HG03460 (cell line): ENCODE measurements around the gene YY1.
A peak's percentile ranks its signal among the peaks of the same experiment; 100 is the strongest.

Experiments
- ATAC-seq: cut with Tn5 transposase; IDR thresholded peaks from one replicate; pipeline ENCODE4 v1.9.1; 2021; ENCODE audit not compliant: unreplicated experiment

The YY1 gene

DNA sequence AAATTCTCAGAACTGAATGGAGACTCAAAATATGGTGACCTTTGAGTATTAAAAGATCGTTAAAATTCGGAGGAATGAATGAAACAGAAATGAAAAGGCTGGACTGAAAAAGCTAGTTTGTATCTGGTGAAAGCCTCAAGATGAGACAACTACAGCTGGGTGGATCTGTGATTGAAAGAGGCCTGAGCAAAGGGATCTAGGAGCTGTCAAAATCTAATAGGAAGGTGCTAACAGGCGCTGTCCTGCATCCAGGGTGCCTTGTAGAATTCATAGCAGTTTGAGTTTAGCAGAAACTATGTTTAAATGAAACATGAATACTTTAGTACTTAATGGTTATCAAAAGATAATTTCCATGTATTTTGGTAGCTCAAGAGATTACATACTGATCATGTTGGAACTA lies 2.3 kb downstream of the YY1 start:
- no peak for ATAC-seq

GRCh38 chr14:100243020-100243419 lies 4.1 kb downstream of the YY1 start:
- ATAC-seq = no peak

GRCh38 chr14:100246809-100247428 lies 8.0 kb downstream of the YY1 start:
- ATAC-seq = no peak

DNA sequence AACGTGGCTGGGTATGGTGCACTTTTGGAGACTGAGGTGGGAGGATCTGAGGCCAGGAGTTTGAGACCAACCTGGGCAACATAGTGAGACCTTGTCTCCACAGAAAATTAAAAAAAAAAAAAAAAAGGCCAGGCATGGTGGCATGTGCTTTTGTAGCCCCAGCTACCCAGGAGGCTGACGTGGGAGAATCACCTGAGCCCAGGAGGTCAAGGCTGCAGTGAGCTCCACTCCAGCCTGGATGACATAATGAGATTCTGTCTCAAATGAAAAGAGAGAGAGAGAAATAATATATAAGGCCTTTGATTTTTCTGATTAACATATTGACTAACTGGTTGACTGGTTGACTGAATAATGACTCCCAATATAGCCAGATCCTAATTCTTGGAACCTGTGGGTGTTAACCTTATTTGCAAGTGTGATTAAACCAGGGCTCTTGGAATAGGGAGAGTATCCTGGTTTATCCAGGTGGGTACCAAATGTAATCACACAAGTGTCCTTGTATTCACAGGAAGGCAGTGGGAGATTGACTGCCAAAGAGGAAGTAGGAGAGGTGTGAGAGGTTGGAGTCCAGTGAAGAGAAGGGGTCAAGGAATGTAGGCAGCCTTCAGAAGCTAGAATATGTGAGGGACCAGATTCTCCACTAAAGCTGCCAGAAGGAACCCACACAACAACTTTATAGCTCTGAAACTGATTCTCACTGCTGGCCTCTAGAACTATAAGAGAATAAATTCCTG lies 12.0 kb downstream of the YY1 start:
- no peak for ATAC-seq

GRCh38 chr14:100252684-100253083 lies 13.7 kb downstream of the YY1 start:
- ATAC-seq = no peak

- ATAC-seq = no peak
Observed at GRCh38 chr14:100256339-100256895, 17.5 kb downstream of the YY1 start.

- ATAC-seq = no peak
Observed at GRCh38 chr14:100261621-100262020, 22.7 kb downstream of the YY1 start.

DNA sequence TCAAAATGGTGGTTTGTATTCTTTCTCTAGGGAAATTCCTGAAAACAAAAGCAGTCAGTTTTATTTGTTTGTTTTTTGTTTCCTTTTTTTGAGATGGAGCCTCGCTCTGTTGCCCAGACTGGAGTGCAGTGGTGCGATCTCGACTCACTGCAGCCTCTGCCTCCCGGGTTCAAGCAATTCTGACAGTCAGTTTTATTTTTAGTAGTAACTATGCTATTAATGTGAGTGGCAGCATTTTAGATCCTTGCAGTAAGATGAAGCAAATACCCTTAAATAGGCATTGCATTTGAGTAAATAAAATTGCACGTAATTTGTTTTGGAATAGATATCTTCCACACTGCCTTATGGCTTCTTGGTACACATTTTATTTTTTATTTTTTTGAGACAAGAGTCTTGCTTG lies 23.6 kb downstream of the YY1 start:
- no peak for ATAC-seq

GRCh38 chr14:100263141-100263540 lies 24.2 kb downstream of the YY1 start:
- no peak for ATAC-seq

DNA sequence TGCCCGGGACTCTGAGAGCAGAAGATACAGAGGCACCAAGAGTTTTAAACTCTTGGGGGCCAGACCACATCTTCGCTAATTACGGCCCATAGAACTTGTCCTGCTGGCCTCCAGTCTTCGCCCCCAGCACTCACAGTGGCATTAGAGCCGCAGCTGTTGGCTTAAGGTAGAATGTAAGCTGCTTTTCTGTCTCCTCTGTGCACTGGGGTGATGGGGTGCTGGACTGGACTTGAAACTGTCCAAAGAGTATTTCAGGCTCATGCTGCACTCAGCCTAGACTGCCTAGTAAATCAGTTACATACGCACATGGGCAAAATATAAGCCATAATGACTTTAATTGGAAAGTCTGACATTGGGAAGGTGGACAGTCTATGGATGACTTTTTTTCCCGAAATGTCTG lies 29.0 kb downstream of the YY1 start:
- ATAC-seq = no peak

GRCh38 chr14:100268591-100269207 lies 29.8 kb downstream of the YY1 start:
- no peak for ATAC-seq

GRCh38 chr14:100271247-100271939 lies 32.4 kb downstream of the YY1 start:
- no peak for ATAC-seq

GRCh38 chr14:100274250-100274649 lies 35.3 kb downstream of the YY1 start:
- no peak for ATAC-seq

DNA sequence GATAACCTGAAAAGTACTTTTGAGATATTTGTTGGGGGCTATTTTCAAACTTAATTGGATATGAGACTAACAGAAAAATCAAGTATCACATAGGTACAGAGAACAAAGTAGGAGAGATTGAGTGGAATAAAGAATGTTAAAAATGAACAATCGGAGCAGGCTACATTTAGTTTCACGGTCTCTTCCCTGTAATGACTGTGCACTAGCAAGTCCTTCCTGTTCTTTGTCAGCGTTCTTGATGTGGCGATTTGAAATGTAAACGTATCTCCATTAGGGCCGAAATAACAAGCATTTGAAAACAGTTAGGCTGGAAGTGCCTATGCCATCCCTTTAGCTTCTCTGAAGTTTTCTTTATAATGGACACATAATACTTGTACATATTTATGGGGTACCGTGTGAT lies 36.3 kb downstream of the YY1 start:
- ATAC-seq = no peak

GRCh38 chr14:100278702-100279101 lies 39.8 kb downstream of the YY1 start:
- peak; percentile 73 for ATAC-seq

DNA sequence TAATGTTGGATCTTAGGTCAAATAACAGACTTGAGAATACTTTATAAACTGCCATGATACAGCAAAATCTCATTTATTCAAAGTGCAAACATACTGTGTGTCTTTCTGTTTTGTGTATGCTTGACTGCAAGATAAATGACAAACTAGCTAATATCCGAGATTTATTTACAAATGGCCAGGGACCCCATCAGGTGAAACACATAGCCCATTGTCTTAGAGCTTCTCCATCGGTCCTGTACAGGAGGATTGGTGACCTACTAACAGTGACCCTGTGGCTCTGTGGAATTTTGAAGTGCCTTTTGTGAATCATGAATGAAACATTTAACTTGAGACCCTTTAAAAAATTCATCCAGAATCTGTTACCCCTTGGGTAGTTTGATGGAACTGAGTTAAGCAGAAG lies 40.2 kb downstream of the YY1 start:
- no peak for ATAC-seq

DNA sequence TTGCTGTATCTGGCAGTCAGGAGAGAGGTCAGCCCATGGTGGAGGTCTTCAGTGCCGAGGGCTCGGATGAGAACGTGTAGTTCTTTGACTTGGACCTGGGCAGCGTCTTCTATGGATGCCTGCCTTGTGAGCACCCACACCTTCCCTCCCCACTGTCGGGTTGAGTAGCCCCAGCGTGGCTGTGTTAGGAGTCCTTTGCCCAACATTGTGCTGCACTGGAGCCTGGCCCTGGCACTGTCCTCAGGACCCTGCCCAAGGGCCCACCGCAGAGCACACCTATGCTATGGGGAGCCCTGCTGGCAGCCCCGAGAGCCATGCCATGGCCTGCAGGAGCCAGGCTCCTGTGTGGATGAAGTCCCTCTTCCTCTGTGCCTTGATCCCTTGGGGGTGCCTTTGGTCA lies 40.6 kb downstream of the YY1 start:
- no peak for ATAC-seq

- ATAC-seq = no peak
Observed at GRCh38 chr14:100281286-100282082, 42.5 kb downstream of the YY1 start.

GRCh38 chr14:100282083-100282350 lies 43.1 kb downstream of the YY1 start:
- ATAC-seq = no peak

DNA sequence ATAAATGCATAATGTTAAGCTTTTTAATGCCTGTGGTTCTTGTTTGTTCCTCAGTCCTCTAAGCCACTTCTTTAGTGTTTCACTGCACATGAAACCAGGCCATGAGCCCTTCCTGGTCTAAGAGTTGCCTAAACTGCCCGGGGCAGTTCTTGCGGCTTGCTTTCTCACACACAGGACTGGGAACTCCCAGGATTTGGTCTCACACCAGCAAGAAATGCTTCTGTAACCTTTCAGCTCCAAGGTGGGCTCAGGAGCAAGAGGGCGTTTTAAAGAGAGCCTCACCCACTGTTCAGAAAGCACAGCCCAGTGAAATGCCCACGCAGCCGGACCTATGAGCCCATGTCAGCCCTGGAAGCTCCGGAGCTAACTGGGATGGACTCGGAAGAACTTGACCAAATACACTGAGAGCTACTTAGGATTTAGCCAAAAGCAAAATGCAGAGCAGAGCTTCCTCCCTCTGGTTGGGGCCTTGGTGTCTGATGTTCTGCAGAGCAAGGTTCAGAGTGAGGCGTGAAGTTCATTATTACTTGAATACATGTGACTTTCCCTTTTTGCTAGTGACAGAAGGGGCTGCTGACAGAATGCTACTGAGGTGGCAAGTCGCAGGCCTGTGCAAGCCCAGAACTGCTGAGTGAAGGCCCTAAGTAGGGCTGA lies 43.9 kb downstream of the YY1 start:
- no peak for ATAC-seq
